Right atrium auricular region (tissue), 2 donors: ENCODE results near the gene ZCWPW1. TPM values are rescaled to one million over a fixed set of nuclear protein-coding genes. Genes with fewer than 3 reads are reported as not detected.

Experiments used
- DNase-seq: peaks from one replicate; pipeline ENCODE4 v3.0.0-alpha.2; 2019; ENCODE audit warnings: low spot score
- H3K27ac ChIP-seq, 2 donors: fragments of 200-600 bp; sonication (generic); 1 replicate in 1 of 2; 2 replicates in 1 of 2; pipeline ENCODE4 v1.5.1; 2016 to 2019
- H3K27me3 ChIP-seq, 2 donors: fragments of 200-600 bp; sonication (generic); one replicate each; pipeline versions ENCODE4 v1.5.1 to v1.6.0; 2017 to 2019
- H3K36me3 ChIP-seq: fragments of 200-600 bp; sonication (generic); one replicate; pipeline ENCODE4 v1.5.1; 2016
- H3K4me1 ChIP-seq, 2 donors: fragments of 200-600 bp; sonication (generic); one replicate each; pipeline versions ENCODE4 v1.5.1 to v1.6.0; 2017 to 2019
- H3K4me3 ChIP-seq, 2 donors: fragments of 200-600 bp; sonication (generic); 1 replicate in 1 of 2; 2 replicates in 1 of 2; pipeline ENCODE4 v1.5.1; 2017 to 2019; ENCODE audit warnings: mild to moderate bottlenecking in 1 of 2, moderate library complexity in 1 of 2
- H3K9me3 ChIP-seq, 2 donors: fragments of 200-600 bp; sonication (generic); one replicate each; pipeline ENCODE4 v1.5.1; 2019
- CTCF ChIP-seq, 2 donors: fragments of 200-600 bp; sonication (generic); IDR thresholded peaks; one replicate each; pipeline ENCODE4 v1.5.1; 2019; ENCODE audit warnings: antibody characterized with exemption in 2 of 2
- total RNA-seq, 2 donors: library from RNA; depleted of rRNA; stranded (reverse); fragments of >200 nt; gene quantifications; one replicate each; pipeline ENCODE4 v1.1.0, GENCODE V29; 2016

Gene ZCWPW1
- total RNA-seq, 2 donors from 2014 or later = 2.1 to 8.5 TPM

- Histone ChIP-seq H3K9me3 (no peaks in the 10 kb centered on the region), H3K4me3 (no peak overlapping the region), H3K27me3 (no peaks in the 10 kb centered on the region), H3K27ac (no peak overlapping the region), H3K36me3 (peaks cover 4% of the 10 kb centered on the region), H3K4me1 (no peaks in the 10 kb centered on the region)
- no peak for DNase-seq
- no peak for TF ChIP-seq CTCF (IDR thresholded peaks at IDR 0.05)
Measured at GRCh38 chr7:100400656-100401055, 27.8 kb downstream of the ZCWPW1 start.

DNA sequence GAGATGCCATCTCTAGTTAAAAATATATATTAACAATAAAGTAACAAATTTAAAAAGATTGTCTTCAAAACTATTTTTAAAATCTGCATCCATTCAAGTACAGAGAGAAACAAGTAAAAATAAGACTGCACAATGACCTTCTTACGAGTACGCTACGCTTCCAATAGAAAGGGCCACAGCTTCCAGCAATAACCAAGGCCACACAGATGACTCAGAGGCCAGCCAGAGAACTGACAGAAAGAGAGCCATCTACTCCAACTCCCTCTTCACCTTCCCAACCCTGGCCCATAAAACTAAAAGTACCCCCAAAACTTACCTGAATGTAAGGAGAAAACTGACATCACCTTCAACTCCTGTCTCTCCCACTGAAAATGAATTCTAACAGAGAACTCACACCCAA lies 28.5 kb downstream of the ZCWPW1 start:
- DNase-seq = no peak
- peaks cover 4% of the 10 kb centered on the region for H3K36me3 ChIP-seq
- no peak overlapping the region for H3K27ac ChIP-seq
- no peaks in the 10 kb centered on the region for H3K9me3 ChIP-seq
- H3K27me3 ChIP-seq = no peaks in the 10 kb centered on the region
- no peaks in the 10 kb centered on the region for H3K4me1 ChIP-seq
- no peak for TF ChIP-seq CTCF (IDR thresholded peaks at IDR 0.05)
- H3K4me3 ChIP-seq = no peak overlapping the region

GRCh38 chr7:100398239-100398638 lies 30.3 kb downstream of the ZCWPW1 start:
- no peak overlapping the region for H3K27ac ChIP-seq
- TF ChIP-seq CTCF (IDR thresholded peaks at IDR 0.05) = no peak
- no peak overlapping the region for H3K4me3 ChIP-seq
- no peak for DNase-seq
- no peaks in the 10 kb centered on the region for H3K4me1 ChIP-seq
- no peaks in the 10 kb centered on the region for H3K9me3 ChIP-seq
- peaks cover 4% of the 10 kb centered on the region for H3K36me3 ChIP-seq
- no peaks in the 10 kb centered on the region for H3K27me3 ChIP-seq

DNA sequence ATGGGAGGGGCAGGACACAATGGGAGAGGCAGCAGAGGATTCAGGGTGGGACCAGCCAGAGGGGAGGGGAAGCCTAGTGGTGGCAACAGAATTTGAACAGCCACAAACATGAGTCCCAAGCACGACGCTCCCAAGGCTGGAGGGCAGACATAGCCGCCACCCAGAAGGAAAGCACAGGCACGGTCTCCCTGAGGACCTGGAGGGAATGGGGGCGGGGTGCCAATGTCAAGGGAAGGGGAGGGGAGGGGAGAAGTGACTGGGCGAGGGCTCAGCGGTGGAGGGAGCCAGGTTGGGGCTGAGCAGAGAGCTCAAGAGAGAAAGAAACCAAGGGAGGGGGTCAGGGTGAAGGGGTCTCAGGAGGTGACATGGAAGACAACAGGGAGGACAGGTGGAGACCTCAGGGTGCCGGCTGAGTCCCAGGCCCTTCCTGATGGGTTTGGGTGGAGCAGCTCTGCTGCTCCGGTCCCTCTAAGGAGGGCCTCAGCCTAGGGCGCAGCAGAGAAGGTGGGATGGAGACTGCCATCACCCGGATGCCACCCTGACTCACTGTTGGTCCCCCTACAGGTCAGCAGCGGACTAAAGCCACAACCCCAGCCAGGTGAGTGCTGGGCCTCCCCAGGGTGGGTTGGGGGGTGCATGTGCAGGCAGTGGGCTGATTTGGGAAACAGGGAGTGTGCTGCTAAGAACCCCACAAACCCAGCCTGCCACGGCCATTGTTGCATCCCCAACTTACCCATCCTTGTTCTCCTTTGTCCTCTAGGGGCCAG lies 31.0 kb downstream of the ZCWPW1 start:
- no peak overlapping the region for H3K27ac ChIP-seq
- TF ChIP-seq CTCF (IDR thresholded peaks at IDR 0.05) = no peak
- H3K4me3 ChIP-seq = no peak overlapping the region
- peaks cover 4% of the 10 kb centered on the region for H3K36me3 ChIP-seq
- no peak for DNase-seq
- no peaks in the 10 kb centered on the region for H3K27me3 ChIP-seq
- H3K4me1 ChIP-seq = no peaks in the 10 kb centered on the region
- no peaks in the 10 kb centered on the region for H3K9me3 ChIP-seq

GRCh38 chr7:100396421-100396982 lies 32.0 kb downstream of the ZCWPW1 start:
- H3K9me3 ChIP-seq = no peaks in the 10 kb centered on the region
- DNase-seq = no peak
- no peak overlapping the region for H3K4me3 ChIP-seq
- peaks cover 4% of the 10 kb centered on the region for H3K36me3 ChIP-seq
- no peak overlapping the region for H3K27ac ChIP-seq
- no peak for TF ChIP-seq CTCF (IDR thresholded peaks at IDR 0.05)
- H3K4me1 ChIP-seq = no peaks in the 10 kb centered on the region
- no peaks in the 10 kb centered on the region for H3K27me3 ChIP-seq
